GM19452 (cell line): ENCODE data around the gene ADGRB3.
"Not testable (repeated sequence)": the region's sequence is repeated elsewhere in the genome, so short reads cannot be mapped to it uniquely, and the experiment has no call there.

Source experiments
- ATAC-seq: cut with Tn5 transposase; IDR thresholded peaks from one replicate; pipeline ENCODE4 v1.9.1; 2021; ENCODE audit not compliant: unreplicated experiment

Gene ADGRB3

DNA sequence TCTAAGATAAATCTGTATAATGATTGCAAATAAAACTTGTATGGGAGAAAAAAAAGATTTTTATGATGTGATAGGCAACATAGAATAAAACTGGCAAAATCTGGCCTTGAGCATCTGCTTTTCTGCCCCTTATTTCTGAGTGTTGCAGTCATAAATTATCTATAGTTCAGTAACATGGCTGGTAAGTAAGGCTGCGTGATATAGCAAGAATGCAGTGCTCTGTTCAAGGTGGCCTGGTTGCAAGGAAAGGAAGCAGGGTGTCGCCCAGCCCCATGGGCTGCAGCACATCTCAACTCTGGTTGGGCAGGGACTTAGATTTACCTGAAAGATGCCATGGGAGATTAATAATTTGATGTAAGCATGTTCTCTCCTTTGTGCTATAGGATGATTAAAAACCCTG is 582.3 kb downstream of the ADGRB3 start:
- ATAC-seq, result no peak

DNA sequence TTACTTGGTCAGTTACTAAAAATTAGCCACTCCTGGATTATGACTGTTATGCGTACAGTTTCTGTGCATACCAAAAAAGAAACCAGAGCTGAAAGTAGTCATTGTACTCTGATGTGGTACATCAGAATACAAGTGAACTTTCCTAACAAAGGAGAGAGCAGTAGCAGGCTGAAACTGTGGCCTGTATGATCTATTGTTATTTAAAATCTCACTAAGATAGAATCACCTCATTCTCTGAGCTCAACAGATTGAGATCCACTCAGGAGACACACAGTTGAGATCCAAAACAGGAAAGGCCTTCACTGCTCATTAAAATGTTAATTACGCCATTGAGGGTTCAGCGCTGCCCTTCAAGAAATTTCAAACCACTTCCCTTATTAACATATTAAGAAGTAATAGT is 585.3 kb downstream of the ADGRB3 start:
- no peak for ATAC-seq

DNA sequence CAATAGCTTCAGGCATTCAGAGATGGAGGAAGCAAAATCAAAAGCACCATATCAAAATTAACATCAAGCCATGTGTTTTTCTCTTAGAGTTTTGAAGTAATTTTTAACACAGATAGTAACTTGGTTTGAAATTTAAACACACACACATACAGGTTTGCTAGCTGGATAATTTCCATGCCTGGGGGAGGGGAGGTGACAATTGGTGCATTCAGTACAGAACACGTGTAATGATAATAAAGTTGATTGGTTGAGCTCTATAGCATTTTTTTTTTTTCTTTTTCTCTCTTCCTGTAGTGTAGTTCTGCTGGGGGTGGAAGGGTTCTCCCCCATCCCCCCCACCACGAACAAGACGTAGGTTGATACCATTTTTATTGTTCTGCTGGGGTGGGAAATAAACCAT is 596.9 kb downstream of the ADGRB3 start:
- no peak for ATAC-seq

DNA sequence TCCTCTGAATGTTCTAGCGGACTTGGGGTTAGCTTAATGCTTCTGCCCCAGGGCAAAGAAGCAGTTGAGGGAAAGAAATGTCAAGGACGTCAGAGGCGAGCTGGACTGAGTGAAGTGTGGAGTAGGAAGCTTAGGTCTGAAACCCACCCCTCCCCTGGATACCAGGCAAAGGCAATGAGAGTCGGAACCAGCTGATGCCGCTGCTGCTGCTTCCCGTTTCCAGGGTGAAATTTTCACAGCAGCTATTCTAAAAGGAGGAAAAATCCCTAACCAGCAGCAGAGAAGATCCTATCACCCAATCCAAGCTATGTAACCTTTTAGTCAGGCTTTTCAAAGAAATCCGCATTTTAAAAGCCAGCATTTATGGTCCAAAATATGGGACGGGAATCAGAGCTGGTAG is 597.4 kb downstream of the ADGRB3 start:
- peak; percentile 22 for ATAC-seq

DNA sequence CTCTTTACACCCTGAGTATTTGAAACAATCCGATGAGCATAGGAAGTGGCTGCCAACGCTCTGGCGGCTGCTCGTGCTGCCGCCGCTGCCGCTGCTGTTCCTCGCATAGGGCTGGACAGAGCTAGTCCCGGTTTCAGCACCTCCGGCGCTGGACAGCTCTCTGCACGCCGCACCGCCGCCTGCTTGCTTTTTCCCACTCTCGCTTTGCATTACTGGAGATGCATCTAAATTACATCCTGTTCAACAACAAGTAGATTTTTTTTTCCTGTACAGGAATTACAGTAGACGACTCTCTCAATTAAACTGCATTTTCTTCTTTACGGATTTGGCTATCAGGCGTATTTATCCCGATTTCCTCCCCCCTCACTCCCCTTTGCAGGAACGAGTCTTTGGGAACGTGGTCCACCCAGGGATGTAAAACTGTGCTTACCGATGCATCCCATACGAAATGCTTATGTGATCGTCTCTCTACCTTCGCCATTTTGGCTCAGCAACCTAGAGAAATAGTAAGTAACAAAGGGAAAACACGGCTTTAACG is 597.9 kb downstream of the ADGRB3 start:
- ATAC-seq, result peak; percentile 95

- no peak for ATAC-seq
These were observed 603.0 kb downstream of the ADGRB3 start for GRCh38 chr6:69238067-69238466.

DNA sequence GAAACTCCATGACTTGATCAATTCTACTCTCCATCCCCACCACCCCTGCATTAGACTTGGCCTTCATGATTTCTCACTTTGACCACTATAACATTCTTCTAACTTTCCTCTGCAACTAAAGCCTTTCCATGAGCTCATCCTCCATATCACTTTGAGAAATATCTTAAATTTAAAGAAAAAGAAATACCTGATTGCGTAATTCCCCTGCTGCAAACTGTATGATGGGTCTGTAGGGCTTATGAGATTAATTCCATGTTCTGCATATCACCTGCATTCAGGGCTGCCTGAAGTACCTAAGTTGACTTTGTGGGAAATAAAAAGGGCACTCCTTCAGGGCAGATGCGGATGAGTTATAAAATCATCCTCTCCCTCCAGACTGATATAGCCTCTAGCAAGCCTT is 611.9 kb downstream of the ADGRB3 start:
- ATAC-seq, result no peak

DNA sequence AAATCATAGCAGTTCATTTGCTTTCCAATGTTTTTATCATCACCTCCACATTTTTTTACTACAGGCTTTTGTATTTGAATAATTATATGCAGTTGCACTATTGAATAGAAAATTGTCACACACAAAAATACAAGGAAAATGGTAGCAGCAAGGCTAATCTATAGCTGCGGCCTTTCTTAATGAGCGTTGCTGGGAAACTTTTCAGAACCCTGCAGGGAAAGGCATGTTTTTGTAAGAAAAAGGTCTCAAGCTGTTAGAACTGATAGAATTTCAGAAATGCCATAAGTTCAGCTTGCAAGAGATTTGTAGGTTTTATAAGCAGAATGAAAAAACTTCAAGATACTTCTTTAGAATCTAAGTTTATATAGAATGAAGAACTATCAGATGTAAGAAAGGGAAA is 625.9 kb downstream of the ADGRB3 start:
- no peak for ATAC-seq

- no peak for ATAC-seq
These were observed 628.2 kb downstream of the ADGRB3 start for GRCh38 chr6:69263297-69263696.

DNA sequence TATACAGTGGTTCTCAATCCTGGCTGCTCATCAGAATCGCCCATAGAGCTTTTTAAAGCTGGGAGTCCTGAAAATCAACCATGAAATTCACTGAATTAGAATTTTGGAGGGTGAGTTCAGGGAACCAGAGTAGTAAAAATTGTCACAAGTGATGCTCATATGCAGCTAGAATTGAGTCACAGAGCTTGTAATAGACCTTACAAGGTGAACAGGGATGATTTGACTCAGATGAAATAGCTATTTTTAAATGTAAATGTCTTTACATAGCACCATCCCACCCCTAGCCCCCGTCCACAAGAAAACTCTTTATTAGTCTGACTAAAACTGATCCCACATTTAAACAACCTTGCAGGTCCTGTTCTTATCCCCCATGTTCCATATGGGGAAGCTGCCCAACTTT is 630.0 kb downstream of the ADGRB3 start:
- ATAC-seq, result no peak

GRCh38 chr6:69265706-69266105 is 630.6 kb downstream of the ADGRB3 start:
- no peak for ATAC-seq

- ATAC-seq, result no peak
These were observed 641.1 kb downstream of the ADGRB3 start for GRCh38 chr6:69276204-69276603.

GRCh38 chr6:69279805-69280204 is 644.7 kb downstream of the ADGRB3 start:
- ATAC-seq, result no peak

- no peak for ATAC-seq
These were observed 645.8 kb downstream of the ADGRB3 start for GRCh38 chr6:69280858-69281257.

GRCh38 chr6:69284176-69284730 is 649.2 kb downstream of the ADGRB3 start:
- no peak for ATAC-seq

- no peak for ATAC-seq
These were observed 650.0 kb downstream of the ADGRB3 start for GRCh38 chr6:69285054-69285453.

GRCh38 chr6:69286331-69286730 is 651.2 kb downstream of the ADGRB3 start:
- ATAC-seq, result no peak

- ATAC-seq, result not testable (repeated sequence)
These were observed 653.1 kb downstream of the ADGRB3 start for GRCh38 chr6:69288198-69288597.

DNA sequence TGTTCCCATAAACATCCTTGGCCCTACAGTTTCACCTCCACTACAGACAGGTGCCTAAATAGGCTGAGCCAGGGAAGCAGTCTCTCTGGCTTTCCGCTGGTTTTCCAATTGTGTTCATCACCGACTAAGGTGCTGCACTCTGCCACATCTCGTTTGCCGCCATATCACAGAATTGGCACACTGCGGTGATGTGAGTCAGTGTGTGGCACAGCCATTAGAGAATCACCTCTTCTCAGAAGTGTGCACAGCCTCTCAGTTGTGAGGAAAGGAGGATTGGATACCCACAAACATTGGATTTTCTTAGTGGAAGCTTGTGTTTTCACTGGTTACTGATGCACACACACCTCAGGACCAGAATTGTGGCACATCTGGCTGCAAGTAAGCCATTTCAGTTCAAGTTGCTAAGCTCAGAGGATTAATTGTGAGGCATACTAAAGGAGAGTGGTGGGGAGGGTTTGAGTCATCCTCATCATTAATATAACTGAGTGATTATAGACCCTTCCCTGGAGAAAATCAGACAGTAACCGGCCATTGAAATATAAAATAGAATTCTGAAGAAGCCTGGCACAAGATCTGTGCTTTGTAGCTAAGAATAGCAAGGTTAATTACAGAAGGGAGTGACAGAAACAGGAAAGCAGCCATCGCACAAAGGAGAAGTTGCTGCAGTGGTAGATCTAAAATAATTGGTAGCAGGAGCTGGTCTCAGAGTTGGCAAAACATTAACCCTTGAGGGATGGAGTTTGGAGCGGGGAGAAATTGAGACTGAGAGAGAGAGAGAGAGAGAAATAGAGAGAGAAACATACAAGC is 654.8 kb downstream of the ADGRB3 start:
- no peak for ATAC-seq

DNA sequence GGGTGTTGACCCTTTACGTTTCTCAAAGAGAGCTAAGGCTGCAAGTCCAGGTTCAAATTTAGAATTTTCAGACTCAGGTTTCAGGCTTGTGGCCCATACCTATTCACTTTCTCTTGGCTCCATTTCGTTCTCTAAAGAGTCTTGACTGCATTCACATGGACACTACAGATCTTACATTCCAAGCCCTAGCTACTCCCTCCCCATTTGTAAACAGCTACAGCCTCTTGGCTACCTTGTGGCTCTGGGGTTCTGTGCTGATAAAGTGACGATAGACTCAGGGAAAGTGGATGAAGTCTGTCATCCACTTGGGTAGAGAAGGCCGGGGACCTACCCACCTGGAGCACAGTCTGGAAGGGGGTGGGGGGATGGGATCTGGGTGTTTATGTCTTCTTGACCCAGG is 658.4 kb downstream of the ADGRB3 start:
- ATAC-seq, result no peak

DNA sequence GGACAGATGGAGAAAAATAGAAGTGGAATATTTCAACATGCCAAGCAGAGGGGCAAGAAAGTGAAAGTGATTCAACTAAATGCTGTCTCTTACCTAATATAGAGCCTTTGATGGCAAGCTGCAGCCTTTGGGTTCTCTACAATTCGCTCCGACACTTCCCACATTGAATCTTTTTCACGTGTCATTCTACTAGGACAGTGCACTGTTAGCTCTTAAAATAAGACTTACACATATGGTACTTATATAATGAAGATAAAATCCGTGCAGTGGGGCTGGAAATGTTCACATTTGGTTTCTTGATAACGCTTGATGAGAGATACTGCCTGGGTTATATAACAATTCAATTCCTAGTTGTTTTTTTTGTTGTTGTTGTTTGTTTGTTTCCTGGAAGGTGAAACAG is 659.3 kb downstream of the ADGRB3 start:
- no peak for ATAC-seq

- ATAC-seq, result no peak
These were observed 659.8 kb downstream of the ADGRB3 start for GRCh38 chr6:69294862-69295261.

DNA sequence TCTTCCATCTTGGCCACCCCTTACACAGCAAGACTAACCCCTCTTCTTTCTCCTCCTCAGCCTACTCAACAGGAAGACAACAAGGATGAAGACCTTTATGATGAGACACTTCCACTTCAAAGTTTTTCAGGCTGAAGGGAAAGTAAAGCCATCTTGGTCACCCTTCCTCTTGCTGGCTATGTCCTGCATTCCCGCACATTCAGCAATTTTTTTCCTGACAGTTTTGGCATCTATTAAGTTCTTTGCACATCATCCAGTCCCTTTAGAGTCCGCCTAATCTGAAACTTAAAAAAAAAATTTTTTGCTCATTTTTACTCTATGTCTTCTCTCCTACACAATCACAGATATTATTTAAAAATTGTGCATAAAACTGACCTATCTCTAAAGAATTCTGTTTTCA is 668.3 kb downstream of the ADGRB3 start:
- ATAC-seq, result no peak
